A673 (cell line): Measurements from ENCODE around the gene PFN4.

Experiments
- CTCF ChIP-seq: fragments of 300-800, 200-600 bp; sonication (generic); conservative IDR thresholded peaks from 2 replicates; pipeline ENCODE4 v1.5.1; 2017; ENCODE audit warnings: low read depth, mild to moderate bottlenecking, antibody characterized with exemption, low read length, moderate library complexity, mixed read lengths
- EZH2 ChIP-seq: fragments of 200-600 bp; sonication (generic); IDR thresholded peaks from 2 replicates; pipeline ENCODE4 v1.6.1; 2017; ENCODE audit warnings: borderline replicate concordance, low read depth, mild to moderate bottlenecking, mixed read lengths, antibody characterized with exemption, low read length; ENCODE audit not compliant: poor library complexity, severe bottlenecking

GRCh38 chr2:24082787-24083566 lies 40.2 kb downstream of the PFN4 start:
- TF ChIP-seq CTCF, result no peak
- TF ChIP-seq EZH2, result no peak
